ENCODE results near the gene POLR3C. TPM values are rescaled to one million over a fixed set of nuclear protein-coding genes. Genes with fewer than 3 reads are reported as not detected.

POLR3C gene
- total and polyA plus RNA-seq, 11 donors: 5.9 to 22.4 (median 15.1) TPM

GRCh38 chr1:145796753-145797152 lies 27.2 kb upstream of the POLR3C start:
- no peak overlapping the region for H3K4me3 ChIP-seq
- H3K4me1 ChIP-seq: peaks cover 0 to 24% (median 5%) of the 10 kb centered on the region in 12 donors
- H3K27me3 ChIP-seq: no peaks in the 10 kb centered on the region
- peaks cover 0 to 20% (median 10%) of the 10 kb centered on the region in 9 donors for H3K36me3 ChIP-seq
- intact Hi-C loops (cut with DNase I): no loop called here
- no peak for TF ChIP-seq CTCF (IDR thresholded peaks at IDR 0.05)
- no peak for TF ChIP-seq POLR2A (IDR thresholded peaks at IDR 0.05)
- ATAC-seq (no peak), DNase-seq (no peak)
- WGBS, 4 donors: 0 to 79% (median 60%) methylated on average over 1 of the region's 1 CpG
- no peak overlapping the region for H3K27ac ChIP-seq
- peaks cover 0 to 30% (median 9%) of the 10 kb centered on the region in 12 donors for H3K9me3 ChIP-seq

- intact Hi-C loops (cut with DNase I): loop anchor here in 2 of 10 donors (2.0 to 10.0 kb wide), 2 partner anchors 49 to 55 kb away; no protein-coding TSS in a partner anchor
- no peak overlapping the region for H3K4me3 ChIP-seq
- ATAC-seq (no peak), DNase-seq (no peak)
- no peak overlapping the region for H3K27ac ChIP-seq
- H3K36me3 ChIP-seq: no peaks in the 10 kb centered on the region
- H3K27me3 ChIP-seq: no peaks in the 10 kb centered on the region
- H3K9me3 ChIP-seq: peaks cover 0 to 30% (median 9%) of the 10 kb centered on the region in 12 donors
- 91 to 95% (median 92%) methylated on average over 2 of the region's 2 CpGs for WGBS, 4 donors
- H3K4me1 ChIP-seq: peaks cover 2 to 48% (median 26%) of the 10 kb centered on the region in 12 donors
- no peak for TF ChIP-seq POLR2A (IDR thresholded peaks at IDR 0.05)
Observed at GRCh38 chr1:145799806-145800205, 24.2 kb upstream of the POLR3C start.

GRCh38 chr1:145804235-145805045 lies 19.6 kb upstream of the POLR3C start:
- DNase-seq (no peak), ATAC-seq (peak in 1 of 4 donors; percentile 27)
- TF ChIP-seq POLR2A (IDR thresholded peaks at IDR 0.05): no peak
- no peak for TF ChIP-seq CTCF (IDR thresholded peaks at IDR 0.05)
- intact Hi-C loops (cut with DNase I): loop anchor here in 1 of 10 donors (10.0 kb wide), 1 partner anchor 60 kb away; no protein-coding TSS in a partner anchor
- no peaks in the 10 kb centered on the region for H3K27me3 ChIP-seq
- no peaks in the 10 kb centered on the region for H3K9me3 ChIP-seq
- peaks cover 2 to 65% (median 35%) of the 10 kb centered on the region in 12 donors for H3K4me1 ChIP-seq
- no peak overlapping the region for H3K27ac ChIP-seq
- H3K36me3 ChIP-seq: peaks cover 0 to 4% (median 0%) of the 10 kb centered on the region in 9 donors
- no peak overlapping the region for H3K4me3 ChIP-seq
- WGBS, 4 donors: 52 to 75% (median 56%) methylated on average over 3 of the region's 3 CpGs

GRCh38 chr1:145805057-145805456 lies 18.9 kb upstream of the POLR3C start:
- no peak for ATAC-seq
- WGBS, 4 donors: 70 to 85% (median 80%) methylated on average over 1 of the region's 1 CpG
- Histone ChIP-seq H3K27me3 (no peaks in the 10 kb centered on the region), H3K27ac (no peak overlapping the region), H3K9me3 (no peaks in the 10 kb centered on the region), H3K36me3 (peaks cover 0 to 4% (median 0%) of the 10 kb centered on the region in 9 donors), H3K4me3 (no peak overlapping the region), H3K4me1 (peaks cover 2 to 64% (median 35%) of the 10 kb centered on the region in 12 donors)
- intact Hi-C loops (cut with DNase I): loop anchor here in 1 of 10 donors (10.0 kb wide), 1 partner anchor 60 kb away; no protein-coding TSS in a partner anchor
- no peak for DNase-seq
- TF ChIP-seq POLR2A (IDR thresholded peaks at IDR 0.05): no peak
- no peak for TF ChIP-seq CTCF (IDR thresholded peaks at IDR 0.05)

Measured in heart left ventricle (tissue), 16 donors.